Measurements from ENCODE around the gene KIAA1614.

Gene KIAA1614

DNA sequence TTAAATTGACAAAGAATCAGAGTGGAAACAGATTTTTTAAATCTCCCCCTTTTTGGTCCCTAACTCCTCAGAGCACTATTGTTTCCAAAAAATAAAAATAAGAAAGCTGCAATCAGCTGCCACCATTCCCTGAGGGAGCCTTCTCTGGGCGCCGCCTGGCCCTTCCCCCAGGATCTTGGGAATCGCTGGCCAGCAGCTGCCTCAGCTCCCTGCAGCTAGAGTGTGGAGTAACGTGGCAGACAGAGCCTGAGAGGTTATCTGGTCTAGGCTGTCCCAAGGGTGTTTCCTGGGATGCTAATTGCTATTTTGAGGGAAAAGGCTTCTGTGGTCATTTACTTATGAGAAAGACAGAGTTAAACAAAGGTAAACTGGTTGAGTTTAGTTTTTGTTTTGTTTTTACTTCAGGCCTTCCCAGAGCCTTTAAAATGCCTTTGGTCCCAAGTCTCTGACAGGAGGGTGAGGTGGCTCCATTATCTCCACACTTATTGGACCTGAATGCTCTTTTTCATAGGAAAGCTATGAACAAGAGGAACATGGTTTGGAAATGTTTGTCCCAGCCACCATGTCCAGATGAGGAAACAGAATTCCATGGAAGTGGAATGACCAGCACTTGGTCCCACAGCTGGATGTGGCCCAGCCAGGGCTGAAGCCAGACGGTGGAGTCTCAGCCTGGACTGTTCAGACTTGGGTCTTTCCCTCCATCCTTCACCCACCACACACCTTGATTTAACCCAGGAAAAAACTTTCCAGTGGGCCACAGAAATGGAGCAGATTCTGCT, 14.1 kb upstream of the KIAA1614 start:
- no peak overlapping the region for H3K4me3 ChIP-seq (ENCODE audit: low read depth, low read length)
- no peak for DNase-seq (ENCODE audit: low read depth)
- TF ChIP-seq, protein P1, sequence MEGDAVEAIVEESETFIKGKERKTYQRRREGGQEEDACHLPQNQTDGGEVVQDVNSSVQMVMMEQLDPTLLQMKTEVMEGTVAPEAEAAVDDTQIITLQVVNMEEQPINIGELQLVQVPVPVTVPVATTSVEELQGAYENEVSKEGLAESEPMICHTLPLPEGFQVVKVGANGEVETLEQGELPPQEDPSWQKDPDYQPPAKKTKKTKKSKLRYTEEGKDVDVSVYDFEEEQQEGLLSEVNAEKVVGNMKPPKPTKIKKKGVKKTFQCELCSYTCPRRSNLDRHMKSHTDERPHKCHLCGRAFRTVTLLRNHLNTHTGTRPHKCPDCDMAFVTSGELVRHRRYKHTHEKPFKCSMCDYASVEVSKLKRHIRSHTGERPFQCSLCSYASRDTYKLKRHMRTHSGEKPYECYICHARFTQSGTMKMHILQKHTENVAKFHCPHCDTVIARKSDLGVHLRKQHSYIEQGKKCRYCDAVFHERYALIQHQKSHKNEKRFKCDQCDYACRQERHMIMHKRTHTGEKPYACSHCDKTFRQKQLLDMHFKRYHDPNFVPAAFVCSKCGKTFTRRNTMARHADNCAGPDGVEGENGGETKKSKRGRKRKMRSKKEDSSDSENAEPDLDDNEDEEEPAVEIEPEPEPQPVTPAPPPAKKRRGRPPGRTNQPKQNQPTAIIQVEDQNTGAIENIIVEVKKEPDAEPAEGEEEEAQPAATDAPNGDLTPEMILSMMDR (conservative IDR thresholded peaks at IDR 0.05; ENCODE audit: low read depth, low read length), result no peak

DNA sequence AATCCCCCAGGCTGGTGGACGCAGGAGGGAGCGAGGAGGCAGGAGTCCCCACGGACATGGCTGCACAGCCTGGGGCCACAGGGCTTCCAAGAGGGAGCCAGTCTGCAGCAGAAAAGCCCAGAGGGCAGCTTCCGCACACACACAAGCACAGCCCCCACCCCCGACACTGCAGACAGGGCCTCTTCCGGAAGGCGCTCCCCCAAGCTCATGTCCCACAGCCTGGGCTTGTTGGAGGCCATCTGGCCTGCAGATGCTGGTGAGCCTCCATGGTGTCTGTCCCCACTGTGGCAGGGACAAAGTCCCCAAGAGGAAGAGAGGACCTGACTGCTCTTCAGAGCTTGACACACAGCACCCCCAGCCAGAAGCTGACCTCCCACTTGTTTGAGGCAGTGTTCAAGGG, 13.4 kb upstream of the KIAA1614 start:
- no peak overlapping the region for H3K4me3 ChIP-seq (ENCODE audit: low read depth, low read length)
- no peak for DNase-seq (ENCODE audit: low read depth)
- TF ChIP-seq, protein P1 (conservative IDR thresholded peaks at IDR 0.05; ENCODE audit: low read depth, low read length), result no peak

DNA sequence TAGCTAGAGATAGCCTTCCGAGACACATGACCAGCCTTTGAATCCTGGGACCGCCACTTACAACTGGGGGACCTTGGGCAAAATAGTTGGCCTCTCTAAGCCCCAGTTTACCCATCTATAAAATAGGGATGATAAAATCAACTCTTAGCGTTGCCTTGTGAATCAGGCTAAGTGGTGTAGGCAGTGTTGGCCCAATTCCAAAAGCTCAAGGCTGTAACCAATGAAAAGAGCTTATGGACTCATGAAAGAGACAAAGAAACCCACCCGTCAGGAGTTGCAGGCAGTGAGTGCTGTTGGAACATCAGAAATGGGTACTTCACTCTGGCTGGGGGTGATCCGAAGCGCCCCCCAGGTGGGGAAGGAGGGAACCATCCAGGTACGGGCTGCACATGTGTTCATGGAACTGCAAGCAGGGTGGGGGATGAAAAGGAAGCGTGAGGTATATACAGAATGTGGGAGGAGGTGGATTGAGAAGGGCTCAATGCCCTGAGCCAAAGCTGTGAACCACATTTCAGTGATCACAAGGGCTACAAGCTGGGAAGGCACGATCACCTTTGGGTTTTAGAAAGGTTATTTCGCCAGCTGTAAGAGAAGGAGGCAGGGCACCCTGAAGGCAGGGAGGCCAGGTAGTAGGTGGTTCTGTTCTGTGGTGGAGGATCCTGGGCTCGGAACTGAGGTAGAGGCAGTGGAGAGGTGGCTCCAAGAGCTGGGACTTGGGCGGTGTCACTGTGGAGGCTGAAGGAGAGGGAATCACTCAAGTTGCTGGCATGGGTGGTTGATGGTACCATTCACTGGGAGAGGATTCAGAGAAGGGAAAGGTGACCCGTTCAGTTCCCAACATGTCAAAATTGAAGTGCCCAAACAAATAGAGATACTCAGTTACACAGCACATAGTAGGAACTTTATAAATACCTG, 11.4 kb upstream of the KIAA1614 start:
- H3K4me3 ChIP-seq (ENCODE audit: low read depth, low read length), result no peak overlapping the region
- no peak for DNase-seq (ENCODE audit: low read depth)
- TF ChIP-seq, protein P1 (conservative IDR thresholded peaks at IDR 0.05; ENCODE audit: low read depth, low read length), result no peak

DNA sequence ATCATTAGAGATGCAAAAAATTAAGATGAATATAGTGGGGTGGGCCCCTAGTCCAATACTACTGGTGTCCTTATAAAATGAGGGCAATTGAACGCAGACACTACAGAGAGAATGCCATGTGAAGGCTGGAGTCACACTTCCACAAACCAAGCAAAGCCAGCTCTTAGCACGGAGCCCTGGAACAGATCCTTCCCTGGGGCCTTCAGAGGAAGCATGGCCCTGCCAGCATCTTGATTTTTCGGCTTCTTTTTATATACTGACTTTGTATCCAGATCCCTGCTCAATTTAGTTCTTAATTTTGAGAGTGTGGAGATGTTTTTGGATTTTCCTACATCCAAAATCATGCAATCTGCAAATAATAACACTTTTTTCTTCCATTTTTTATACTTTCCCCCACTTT, 10.2 kb upstream of the KIAA1614 start:
- no peak for DNase-seq (ENCODE audit: low read depth)
- TF ChIP-seq, protein P1 (conservative IDR thresholded peaks at IDR 0.05; ENCODE audit: low read depth, low read length), result no peak
- no peak overlapping the region for H3K4me3 ChIP-seq (ENCODE audit: low read depth, low read length)

DNA sequence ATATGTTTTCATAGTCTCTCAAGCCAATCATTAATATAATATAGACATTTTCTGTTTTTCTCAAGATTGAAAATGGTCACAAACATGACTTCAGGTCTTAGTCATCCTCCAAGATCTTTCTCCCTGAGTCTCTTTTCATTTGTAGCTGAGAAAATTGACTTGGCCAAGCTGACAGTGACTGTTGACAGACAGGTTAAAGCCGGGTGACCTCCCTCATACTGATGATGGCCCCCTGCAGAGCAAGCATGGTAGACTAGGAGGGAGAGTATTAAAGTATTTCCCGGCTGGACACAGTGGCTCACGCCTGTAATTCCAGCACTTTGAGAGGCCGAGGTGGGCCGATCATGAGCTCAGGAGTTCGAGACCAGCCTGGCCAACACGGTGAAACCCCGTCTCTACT, 6.8 kb upstream of the KIAA1614 start:
- H3K4me3 ChIP-seq (ENCODE audit: low read depth, low read length), result no peak overlapping the region
- DNase-seq (ENCODE audit: low read depth), result peak; percentile 56
- TF ChIP-seq, protein P1 (conservative IDR thresholded peaks at IDR 0.05; ENCODE audit: low read depth, low read length), result no peak

DNA sequence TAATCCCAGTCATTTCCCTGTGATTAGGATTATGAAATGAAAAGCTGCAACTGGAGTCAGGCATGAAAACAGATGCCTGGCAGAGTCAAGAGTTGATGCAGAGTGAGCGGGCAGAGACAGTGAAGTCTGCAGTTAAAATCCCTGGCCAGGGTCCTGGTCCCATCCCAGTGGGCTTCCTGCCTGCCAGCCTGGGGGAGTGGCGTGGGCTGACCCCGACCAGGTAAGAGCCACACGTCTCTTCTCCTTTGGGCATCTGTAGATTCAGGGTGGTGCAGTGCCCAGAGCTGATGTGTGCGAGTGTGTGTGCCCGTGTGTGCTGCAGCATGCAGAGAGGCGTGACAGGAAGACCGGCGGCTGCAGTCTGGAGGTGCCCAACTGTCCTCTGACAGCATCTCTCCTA, 6.2 kb upstream of the KIAA1614 start:
- TF ChIP-seq, protein P1 (conservative IDR thresholded peaks at IDR 0.05; ENCODE audit: low read depth, low read length), result no peak
- no peak for DNase-seq (ENCODE audit: low read depth)
- H3K4me3 ChIP-seq (ENCODE audit: low read depth, low read length), result no peak overlapping the region

All from choroid plexus epithelial cell (primary cell).